GM23248 (cell line): Measurements from ENCODE around the gene DIO3. TPM values are rescaled to one million over a fixed set of nuclear protein-coding genes. Genes with fewer than 3 reads are reported as not detected.
A peak's percentile ranks its signal among the peaks of the same experiment; 100 is the strongest.

ENCODE experiments used
- DNase-seq: peaks from one replicate; pipeline ENCODE4 v3.0.0-alpha.2; 2015
- H2AFZ ChIP-seq: fragments of 200-600 bp; sonication (generic); 2 replicates; pipeline ENCODE4 v1.6.1; 2016; ENCODE audit warnings: antibody characterized with exemption
- H3F3A ChIP-seq: fragments of 200-600 bp; sonication (generic); 2 replicates; pipeline ENCODE4 v1.6.1; 2016; ENCODE audit warnings: mild to moderate bottlenecking, antibody characterized with exemption, mixed run types; ENCODE audit not compliant: insufficient read depth
- H3K27ac ChIP-seq: fragments of 200-600 bp; sonication (generic); 2 replicates; pipeline ENCODE4 v1.5.1; 2016; ENCODE audit warnings: mild to moderate bottlenecking
- H3K27me3 ChIP-seq: fragments of 200-600 bp; sonication (generic); replicated peaks from 2 replicates; pipeline ENCODE4 v1.6.1; 2016; ENCODE audit warnings: mild to moderate bottlenecking; ENCODE audit not compliant: insufficient read depth
- H3K36me3 ChIP-seq: fragments of 200-600 bp; sonication (generic); 2 replicates; pipeline ENCODE4 v1.6.1; 2016; ENCODE audit warnings: low read depth, mild to moderate bottlenecking
- H3K4me1 ChIP-seq: fragments of 200-600 bp; sonication (generic); 2 replicates; pipeline ENCODE4 v1.6.1; 2016; ENCODE audit warnings: mild to moderate bottlenecking; ENCODE audit not compliant: insufficient read depth
- H3K4me2 ChIP-seq: fragments of 200-600 bp; sonication (generic); one replicate; pipeline ENCODE4 v1.6.1; 2016; ENCODE audit warnings: mild to moderate bottlenecking; ENCODE audit not compliant: unreplicated experiment
- H3K4me3 ChIP-seq: fragments of 200-600 bp; sonication (generic); 2 replicates; pipeline ENCODE4 v1.5.1; 2016; ENCODE audit warnings: mild to moderate bottlenecking
- H3K79me2 ChIP-seq: fragments of 200-600 bp; sonication (generic); 2 replicates; pipeline ENCODE4 v1.6.1; 2016; ENCODE audit warnings: mild to moderate bottlenecking; ENCODE audit not compliant: insufficient read depth
- H3K9ac ChIP-seq: fragments of 200-600 bp; sonication (generic); 2 replicates; pipeline ENCODE4 v1.6.1; 2016; ENCODE audit warnings: mild to moderate bottlenecking
- H3K9me2 ChIP-seq: fragments of 200-600 bp; sonication (generic); 2 replicates; pipeline ENCODE4 v1.6.1; 2016; ENCODE audit warnings: mixed run types, mild to moderate bottlenecking, moderate library complexity; ENCODE audit not compliant: insufficient read depth
- H3K9me3 ChIP-seq: fragments of 200-600 bp; sonication (generic); one replicate; pipeline ENCODE4 v1.6.1; 2017; ENCODE audit warnings: low read depth
- H4K20me1 ChIP-seq: fragments of 200-600 bp; sonication (generic); 2 replicates; pipeline ENCODE4 v1.6.0; 2016; ENCODE audit not compliant: insufficient read depth
- EZH2 ChIP-seq: fragments of 200-600 bp; sonication (generic); IDR thresholded peaks from 2 replicates; pipeline ENCODE4 v1.6.1; 2018; ENCODE audit warnings: antibody characterized with exemption, mild to moderate bottlenecking; ENCODE audit not compliant: insufficient read depth, poor library complexity, severe bottlenecking
- EZH2phosphoT487 ChIP-seq: fragments of 200-600 bp; sonication (generic); IDR thresholded peaks from 2 replicates; pipeline ENCODE4 v1.6.1; 2018; ENCODE audit warnings: antibody characterized with exemption, moderate library complexity, mild to moderate bottlenecking, low read depth; ENCODE audit not compliant: insufficient read depth
- WGBS, 2 experiments: methylation state at CpG; one replicate each; pipeline ENCODE4 v1.1.6; 2015 to 2017; ENCODE audit warnings: low lambda C conversion rate in 2 of 2, low coverage in 1 of 2; ENCODE audit errors: missing lambda C conversion rate in 2 of 2; 5-methylcytosine and 5-hydroxymethylcytosine counted together
- in situ Hi-C: fragments of 300-500 bp; cut with MboI; formaldehyde crosslinking; loops from 2 replicates; pipeline ENCODE4 v1.15.0; 2020
- microRNA counts: library from miRNA; unstranded; fragments of <30 nt; microRNA quantifications from one replicate; lab custom pipeline; 2016
- polyA plus RNA-seq: library from polyadenylated mRNA; unstranded; fragments of >200 nt; fragmentation: Nextera tagmentation; extraction: Ambion mirVana; gene quantifications from 2 replicates; pipeline ENCODE4 v1.2.1, GENCODE V29; 2016
- total RNA-seq: library from RNA; depleted of rRNA; stranded (reverse); fragments of >200 nt; shearing (Covaris generic); gene quantifications from 2 replicates; pipeline ENCODE4 v1.2.3, GENCODE V29; 2014; rRNA removed

The DIO3 gene
- total and polyA plus RNA-seq, 2 experiments from 2014 or later = not detected

DNA sequence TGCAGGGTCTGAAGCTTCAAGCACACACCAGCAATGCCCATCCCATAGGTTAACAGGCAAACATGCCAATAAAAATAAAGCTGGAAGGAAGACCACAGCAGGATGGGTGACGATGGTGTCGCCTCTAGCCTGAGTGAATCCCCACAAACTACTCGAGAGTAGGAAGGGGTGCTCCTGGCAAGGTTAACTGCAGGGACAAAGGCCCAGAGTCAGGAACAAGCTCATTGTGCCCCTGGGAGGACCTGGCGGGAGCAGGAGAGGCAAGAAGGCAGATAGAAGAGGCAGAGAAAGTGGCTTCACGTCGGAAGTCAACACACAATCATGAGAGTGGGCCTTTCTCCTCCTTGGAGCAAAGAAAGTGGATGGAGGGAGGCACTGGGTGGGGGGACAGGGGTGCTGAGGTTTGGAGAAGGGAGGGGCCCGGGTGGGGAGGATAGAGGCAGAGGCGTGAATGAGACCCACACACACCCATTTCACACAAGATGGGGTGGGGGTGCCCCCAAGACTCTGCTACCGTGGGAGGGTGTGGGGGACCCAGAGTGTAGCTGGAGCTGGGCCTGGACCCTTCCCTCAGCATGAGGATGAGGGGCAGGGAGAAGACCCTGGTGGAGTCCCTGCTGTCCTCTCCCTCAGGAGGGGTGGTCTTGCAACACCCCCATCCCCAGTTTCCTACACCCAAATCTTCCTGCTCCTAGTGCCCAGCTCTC, 43.1 kb downstream of the DIO3 start:
- Histone ChIP-seq H3K4me1 (no peaks in the 10 kb centered on the region), H3K9me2 (no peaks in the 10 kb centered on the region), H3K4me3 (no peak overlapping the region), H3K9ac (no peak overlapping the region), H3F3A (no peaks in the 10 kb centered on the region), H2AFZ (no peak overlapping the region), H3K27me3 (peaks cover 29% of the 10 kb centered on the region), H3K36me3 (no peaks in the 10 kb centered on the region), H3K9me3 (no peaks in the 10 kb centered on the region), H4K20me1 (no peaks in the 10 kb centered on the region), H3K4me2 (no peak overlapping the region), H3K79me2 (no peaks in the 10 kb centered on the region), H3K27ac (no peak overlapping the region)
- in situ Hi-C loops = no loop called here
- DNase-seq = no peak
- 68 to 73% methylated on average over 6 to 9 of the region's 9 CpGs for WGBS, 2 experiments
- TF ChIP-seq EZH2phosphoT487 (no peak), EZH2 (no peak)

DNA sequence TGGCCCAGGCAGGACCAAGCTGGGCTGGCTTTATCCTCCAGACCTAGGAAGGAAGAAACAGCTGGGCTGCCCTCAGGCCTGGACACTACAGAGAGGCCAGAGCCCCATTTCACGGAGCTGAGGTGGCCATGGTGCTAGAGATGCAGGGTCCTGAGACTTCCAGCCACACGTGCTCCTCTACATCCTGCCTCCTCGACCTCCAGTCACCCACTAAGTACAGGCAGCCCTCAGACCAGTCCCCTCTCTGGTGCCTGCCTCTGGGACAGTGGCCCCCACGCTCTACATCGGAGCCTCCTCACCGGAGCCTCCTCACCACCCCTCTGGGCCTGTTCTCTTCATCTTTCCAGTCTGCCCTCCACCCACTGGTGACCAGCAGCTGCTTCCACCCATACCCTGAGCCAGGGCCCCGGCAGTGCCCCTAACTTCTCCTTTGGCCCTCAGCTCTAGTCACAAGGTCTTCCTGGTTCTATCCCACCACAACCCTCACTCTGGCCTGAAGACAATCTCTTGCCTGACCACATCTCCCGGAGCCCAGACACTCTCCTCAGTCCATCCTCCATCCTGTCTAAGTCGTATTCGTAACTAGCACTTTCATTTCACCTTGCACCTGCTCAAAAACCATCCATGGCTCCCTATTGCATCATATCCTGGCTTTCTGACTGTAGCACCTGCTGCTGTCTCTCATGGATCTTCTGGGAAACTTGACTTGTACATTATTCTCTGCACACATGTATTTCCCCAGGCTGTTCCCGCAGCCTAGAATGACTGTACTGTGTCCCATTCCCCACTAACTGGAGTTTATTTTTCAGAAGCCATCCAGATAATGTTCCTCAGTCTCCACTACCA, 43.9 kb downstream of the DIO3 start:
- TF ChIP-seq EZH2 = no peak
- TF ChIP-seq EZH2phosphoT487 = no peak
- WGBS, 2 experiments = 61 to 64% methylated on average over 11 of the region's 11 CpGs
- H3K4me3 ChIP-seq = no peak overlapping the region
- no peaks in the 10 kb centered on the region for H3K9me2 ChIP-seq
- no peak overlapping the region for H3K27ac ChIP-seq
- H3K79me2 ChIP-seq = no peaks in the 10 kb centered on the region
- no peaks in the 10 kb centered on the region for H3F3A ChIP-seq
- H2AFZ ChIP-seq = no peak overlapping the region
- DNase-seq = no peak
- peaks cover 37% of the 10 kb centered on the region for H3K27me3 ChIP-seq
- no peak overlapping the region for H3K4me2 ChIP-seq
- no peaks in the 10 kb centered on the region for H3K36me3 ChIP-seq
- no peaks in the 10 kb centered on the region for H3K9me3 ChIP-seq
- in situ Hi-C loops = no loop called here
- H3K4me1 ChIP-seq = no peaks in the 10 kb centered on the region
- H3K9ac ChIP-seq = no peak overlapping the region
- H4K20me1 ChIP-seq = no peaks in the 10 kb centered on the region

DNA sequence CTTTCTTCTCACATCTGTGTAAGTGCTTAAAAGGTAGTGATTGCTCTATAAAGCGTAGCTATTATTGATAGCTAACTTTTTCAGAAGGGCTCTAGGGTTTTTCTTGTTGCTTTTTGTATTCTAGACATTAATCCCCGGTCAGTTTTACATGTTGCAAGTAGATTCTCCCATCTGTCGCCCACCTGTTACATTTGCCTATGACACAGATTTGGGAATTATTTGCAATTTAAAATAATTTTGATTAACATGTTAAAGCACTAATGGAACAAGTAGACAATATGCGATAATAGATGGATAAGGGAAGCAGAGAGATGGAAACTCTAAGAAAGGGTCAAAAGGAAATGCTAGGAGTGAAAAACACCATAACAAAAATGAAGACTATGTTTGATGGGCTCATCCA, 44.5 kb downstream of the DIO3 start:
- H3F3A ChIP-seq = no peaks in the 10 kb centered on the region
- in situ Hi-C loops = no loop called here
- no peaks in the 10 kb centered on the region for H3K36me3 ChIP-seq
- 54 to 57% methylated on average over 4 of the region's 4 CpGs for WGBS, 2 experiments
- no peak overlapping the region for H2AFZ ChIP-seq
- H3K9me2 ChIP-seq = no peaks in the 10 kb centered on the region
- no peaks in the 10 kb centered on the region for H3K4me1 ChIP-seq
- H3K4me3 ChIP-seq = no peak overlapping the region
- H4K20me1 ChIP-seq = no peaks in the 10 kb centered on the region
- H3K27ac ChIP-seq = no peak overlapping the region
- DNase-seq = no peak
- H3K9me3 ChIP-seq = no peaks in the 10 kb centered on the region
- no peaks in the 10 kb centered on the region for H3K79me2 ChIP-seq
- no peak overlapping the region for H3K4me2 ChIP-seq
- H3K9ac ChIP-seq = no peak overlapping the region
- TF ChIP-seq EZH2phosphoT487 (no peak), EZH2 (no peak)
- peaks cover 43% of the 10 kb centered on the region for H3K27me3 ChIP-seq

MicroRNAs encoded within 50 kb of the gene (microRNA counts, 767-probe panel; counts per million panel counts)
- 447 counts per million, percentile 86 among the panel's probes with 10 or more counts for microRNA hsa-miR-1247-5p (lab: Ali Mortazavi, UCI)

Other genes starting within 250 kb of the DIO3 start
- gene PPP2R5C, start 200.2 kb downstream of the DIO3 start, total RNA-seq = 77.1 and 77.9 TPM in 2 replicates
- gene PPP2R5C, start 200.2 kb downstream of the DIO3 start, polyA plus RNA-seq = 74.4 and 76.3 TPM in 2 replicates